DLD1 (cell line): ENCODE data around the gene TOMM40.
"Not testable (repeated sequence)": the region's sequence is repeated elsewhere in the genome, so short reads cannot be mapped to it uniquely, and the experiment has no call there.

Experiments used
- in situ Hi-C: cut with HindIII; loops from 2 replicates; pipeline ENCODE4 v1.10.0; 2017; ENCODE audit warnings: low sequenced_read_pairs

Gene TOMM40

DNA sequence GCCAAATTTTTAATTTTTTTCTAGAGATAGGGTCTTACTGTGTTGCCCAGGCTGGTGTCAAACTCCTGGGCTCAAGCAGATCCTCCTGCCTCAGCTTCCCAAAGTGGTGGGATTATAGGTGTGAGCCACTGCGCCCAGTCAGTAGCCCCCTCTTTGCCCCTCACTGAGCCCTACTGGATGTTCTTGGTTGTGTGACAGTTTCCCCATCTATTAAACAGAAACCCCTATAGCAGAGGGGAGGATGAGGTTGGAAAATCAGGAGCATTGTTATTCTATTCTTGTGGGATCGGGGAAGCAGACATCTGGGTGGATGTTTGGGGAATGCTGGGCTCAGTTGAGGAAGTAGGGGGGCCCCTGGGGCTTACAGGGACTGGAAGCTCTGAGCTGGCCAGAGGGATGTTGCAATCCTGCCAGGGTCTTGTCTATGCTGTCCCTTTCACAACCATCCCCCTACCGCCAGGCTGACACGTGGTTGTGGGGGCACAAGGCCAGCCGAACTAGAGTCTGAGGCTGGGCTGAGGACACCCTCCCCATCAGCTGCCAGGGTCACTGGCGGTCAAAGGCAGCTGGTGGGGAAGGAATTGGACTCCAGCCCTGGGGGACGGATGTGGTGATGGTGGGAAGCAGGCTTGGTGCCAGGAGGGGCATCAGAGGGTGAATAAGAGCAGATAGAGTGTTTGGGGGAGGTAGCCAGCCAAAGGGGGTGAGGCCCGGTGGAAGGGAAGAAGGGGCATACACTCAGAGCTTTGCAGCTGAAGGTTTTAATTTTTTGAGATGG is 34.2 kb downstream of the TOMM40 start:
- in situ Hi-C loops: no loop called here

DNA sequence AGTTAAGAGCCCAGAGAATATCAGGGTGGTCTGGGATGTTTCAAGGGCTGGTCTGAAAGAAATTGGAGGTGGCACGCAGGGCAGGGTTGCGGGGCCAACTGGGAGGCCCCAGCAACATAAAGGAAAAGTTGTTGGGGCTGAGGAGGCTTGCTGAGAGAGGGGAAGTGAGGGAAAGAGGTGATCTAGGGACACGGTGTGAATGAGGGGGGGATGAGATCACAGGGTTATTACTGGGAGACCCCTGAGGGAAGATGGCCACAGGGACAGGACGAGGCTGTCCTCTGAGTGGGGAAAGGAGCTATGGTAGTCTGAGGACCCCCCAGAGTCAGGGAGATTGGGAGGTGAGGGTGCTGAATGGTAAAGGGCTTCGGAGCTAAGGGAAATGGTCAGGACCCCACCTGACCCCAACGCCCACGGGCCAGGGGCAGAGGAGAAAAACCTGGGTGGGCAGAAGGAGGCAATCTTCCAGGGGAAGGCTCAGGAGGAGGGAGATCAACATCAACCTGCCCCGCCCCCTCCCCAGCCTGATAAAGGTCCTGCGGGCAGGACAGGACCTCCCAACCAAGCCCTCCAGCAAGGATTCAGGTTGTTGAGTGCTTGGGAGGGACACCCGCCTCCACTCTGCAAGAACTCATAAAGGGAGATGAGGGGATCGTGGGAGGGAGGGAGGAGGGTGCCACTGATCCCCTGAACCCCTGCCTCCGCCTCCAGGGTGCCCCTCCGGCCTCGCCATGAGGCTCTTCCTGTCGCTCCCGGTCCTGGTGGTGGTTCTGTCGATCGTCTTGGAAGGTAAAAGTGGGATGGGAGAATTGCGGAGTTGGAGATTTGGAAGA is 35.4 kb downstream of the TOMM40 start:
- in situ Hi-C loops: not testable (repeated sequence)

DNA sequence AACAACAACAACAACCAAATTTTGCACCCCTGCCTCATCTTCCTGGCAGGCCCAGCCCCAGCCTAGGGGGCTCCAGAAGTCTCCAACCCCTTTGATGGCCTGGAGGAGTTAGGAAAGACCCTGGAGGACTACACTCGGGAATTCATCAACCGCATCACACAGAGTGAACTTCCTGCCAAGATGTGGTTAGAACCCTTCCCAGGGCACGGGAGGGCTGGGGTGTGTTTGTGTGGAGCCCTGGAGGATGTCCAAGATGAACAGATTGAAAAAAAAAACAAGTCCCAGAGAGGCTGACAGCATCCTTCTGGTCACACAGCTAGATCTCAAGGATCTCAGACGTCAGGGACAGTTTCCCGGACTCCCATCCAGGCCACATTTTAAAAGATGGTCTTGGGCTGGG is 36.7 kb downstream of the TOMM40 start:
- in situ Hi-C loops: no loop called here

DNA sequence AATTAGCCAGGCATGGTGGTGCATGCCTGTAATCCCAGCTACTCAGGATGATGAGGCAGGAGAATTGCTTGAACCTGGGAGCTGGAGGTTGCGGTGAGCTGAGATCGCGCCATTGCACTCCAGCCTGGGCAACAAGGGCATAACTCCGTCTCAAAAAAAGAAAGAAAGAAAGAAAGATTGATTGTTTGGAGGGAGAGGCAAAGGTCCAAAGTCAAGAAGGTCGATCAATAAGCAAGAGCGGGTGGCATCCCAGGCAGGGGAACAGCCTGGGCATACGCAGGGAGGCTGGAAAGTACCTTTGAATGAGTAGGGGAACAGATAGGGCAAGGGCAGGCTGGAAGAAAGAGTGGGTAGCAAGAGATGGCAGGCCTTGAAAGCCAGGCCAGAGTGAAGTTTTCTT is 39.0 kb downstream of the TOMM40 start:
- in situ Hi-C loops: no loop called here

DNA sequence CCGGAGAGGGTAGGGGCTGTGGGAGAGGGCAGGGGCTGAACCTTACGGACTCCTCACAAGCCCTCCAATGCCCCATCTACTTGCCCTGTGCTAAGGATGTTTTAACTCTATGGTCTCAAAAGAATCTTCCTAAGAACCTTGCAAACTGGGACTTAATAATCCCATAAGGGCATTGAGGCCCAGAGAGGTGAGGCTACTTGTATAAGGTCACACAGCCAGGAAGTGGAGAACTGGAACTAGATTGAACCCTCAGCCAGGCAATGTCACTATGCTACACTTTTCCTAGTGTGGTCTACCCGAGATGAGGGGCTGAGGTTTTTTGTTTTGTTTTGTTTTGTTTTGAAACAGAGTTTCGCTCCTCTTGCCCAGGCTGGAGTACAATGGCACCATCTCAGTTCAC is 40.5 kb downstream of the TOMM40 start:
- in situ Hi-C loops: no loop called here

DNA sequence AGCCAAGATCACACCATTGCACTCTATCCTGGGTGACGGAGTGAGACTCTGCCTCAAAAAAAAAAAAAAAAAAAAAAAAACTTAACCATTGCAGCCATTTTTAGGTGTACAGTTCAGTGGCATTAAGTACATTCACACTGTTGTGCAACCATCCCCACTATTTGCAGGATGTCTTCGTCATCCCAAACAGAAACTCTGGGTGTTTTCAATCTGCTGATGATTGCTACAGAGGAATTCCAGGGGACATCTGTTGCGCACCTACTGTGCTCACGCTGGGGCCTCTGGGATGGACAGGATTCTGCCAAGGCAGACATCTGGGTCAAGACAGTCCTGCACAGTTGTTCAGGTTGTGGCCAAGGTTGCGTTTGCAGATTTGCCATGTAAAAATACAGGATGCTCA is 48.6 kb downstream of the TOMM40 start:
- in situ Hi-C loops: no loop called here

DNA sequence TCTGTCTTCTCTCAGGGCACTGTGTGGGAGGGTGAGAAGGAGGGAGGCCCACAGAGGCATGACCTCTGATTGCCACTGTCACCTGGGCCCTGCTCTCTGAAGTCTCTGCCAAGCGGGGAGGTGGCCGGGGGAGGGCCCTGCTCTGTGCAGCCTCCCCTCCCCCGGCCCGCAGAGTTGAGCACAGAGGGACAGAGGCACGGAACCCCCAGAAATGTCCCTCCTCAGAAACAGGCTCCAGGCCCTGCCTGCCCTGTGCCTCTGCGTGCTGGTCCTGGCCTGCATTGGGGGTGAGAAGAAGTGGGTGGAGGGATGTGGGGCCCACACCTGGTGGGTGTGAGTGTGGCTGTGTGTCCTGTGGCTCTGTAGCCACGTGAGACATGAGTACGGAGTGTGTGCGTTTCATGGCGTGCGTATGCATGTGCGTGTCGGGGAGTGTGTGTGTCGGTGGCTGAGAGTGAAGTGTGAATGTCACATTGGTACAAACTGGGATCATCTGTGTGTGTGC is 51.1 kb downstream of the TOMM40 start, which contains the start of gene APOC4:
APOC4 (plus strand) TSS at position 171 of the 505 bp plus-strand sequence; CDS start at position 212, 41 bp downstream.
- in situ Hi-C loops: no loop called here

DNA sequence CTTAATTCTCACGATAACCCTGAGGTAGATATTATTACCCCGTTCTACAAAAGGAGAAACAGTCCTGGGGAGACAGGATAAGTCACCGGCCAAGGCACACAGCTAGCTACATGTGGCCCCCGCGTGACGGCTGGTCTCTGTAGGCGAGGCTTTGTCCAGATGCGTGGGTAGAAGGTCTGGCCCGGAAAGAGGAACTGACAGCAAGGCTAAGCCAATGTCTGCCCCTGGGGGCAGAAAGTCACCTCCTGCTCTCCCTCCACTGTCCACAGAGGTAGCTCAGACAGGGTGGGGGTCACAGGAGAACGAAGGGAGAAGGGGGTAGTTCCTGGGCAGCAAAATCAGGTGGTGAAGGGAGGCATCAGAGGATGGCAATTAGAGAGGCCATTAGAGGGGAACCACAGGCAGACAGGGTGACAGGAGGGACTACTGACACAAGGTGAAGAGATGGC is 52.8 kb downstream of the TOMM40 start:
- in situ Hi-C loops: no loop called here

DNA sequence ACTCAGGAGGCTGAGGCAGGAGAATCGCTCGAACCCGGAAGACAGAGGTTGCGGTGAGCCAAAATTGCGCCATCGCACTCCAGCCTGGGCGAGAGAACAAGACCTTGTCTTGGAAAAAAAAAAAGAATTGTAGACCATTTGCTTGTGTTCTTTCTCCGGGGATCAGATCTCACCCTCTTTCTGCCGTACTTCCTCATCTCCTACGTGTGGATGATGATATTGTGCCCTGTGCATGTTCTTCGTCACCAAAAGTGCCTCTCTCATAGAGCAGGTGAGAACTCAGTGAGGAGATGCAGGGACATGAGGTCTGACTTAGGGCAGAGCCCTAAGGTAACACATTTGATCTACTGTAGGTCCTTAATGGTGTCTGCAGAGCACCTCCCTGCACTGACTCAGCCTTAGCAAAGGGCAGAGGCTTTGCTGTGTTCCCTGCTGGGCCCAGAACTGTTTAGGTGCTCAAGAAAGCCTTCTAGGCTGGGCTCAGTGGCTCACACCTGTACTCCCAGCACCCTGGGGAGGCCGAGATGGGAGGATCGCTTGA is 56.1 kb downstream of the TOMM40 start:
- in situ Hi-C loops: no loop called here

DNA sequence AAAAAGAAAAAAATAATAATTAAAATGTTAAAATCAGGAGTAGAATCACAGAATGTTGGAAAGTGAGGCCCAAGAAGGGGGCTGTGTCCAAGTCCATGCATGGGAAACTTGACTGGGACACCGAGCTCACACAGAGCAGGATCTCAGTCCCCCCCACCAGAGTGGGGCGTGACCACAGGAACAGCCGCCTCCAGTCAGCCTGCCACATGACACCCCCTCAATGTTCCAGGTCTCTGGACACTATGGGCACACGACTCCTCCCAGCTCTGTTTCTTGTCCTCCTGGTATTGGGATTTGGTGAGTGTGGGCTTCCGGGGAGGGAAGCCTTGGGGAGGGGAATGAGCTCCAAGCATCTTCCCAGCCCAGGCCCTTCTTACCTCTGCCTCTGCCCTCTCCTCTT is 57.2 kb downstream of the TOMM40 start:
- in situ Hi-C loops: no loop called here

DNA sequence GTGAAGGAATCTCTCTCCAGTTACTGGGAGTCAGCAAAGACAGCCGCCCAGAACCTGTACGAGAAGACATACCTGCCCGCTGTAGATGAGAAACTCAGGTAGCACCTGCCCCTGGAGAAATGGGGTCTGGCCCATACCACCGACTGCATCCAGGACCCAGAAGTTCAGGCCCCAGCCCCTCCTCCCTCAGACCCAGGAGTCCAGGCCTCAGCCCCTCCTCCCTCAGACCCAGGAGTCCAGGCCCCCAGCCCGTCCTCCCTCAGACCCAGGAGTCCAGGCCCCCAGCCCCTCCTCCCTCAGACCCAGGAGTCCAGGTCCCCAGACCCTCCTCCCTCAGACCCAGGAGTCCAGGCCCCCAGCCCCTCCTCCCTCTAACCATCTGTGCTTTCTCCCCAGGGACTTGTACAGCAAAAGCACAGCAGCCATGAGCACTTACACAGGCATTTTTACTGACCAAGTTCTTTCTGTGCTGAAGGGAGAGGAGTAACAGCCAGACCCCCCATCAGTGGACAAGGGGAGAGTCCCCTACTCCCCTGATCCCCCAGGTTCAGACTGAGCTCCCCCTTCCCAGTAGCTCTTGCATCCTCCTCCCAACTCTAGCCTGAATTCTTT is 57.8 kb downstream of the TOMM40 start:
- in situ Hi-C loops: no loop called here

DNA sequence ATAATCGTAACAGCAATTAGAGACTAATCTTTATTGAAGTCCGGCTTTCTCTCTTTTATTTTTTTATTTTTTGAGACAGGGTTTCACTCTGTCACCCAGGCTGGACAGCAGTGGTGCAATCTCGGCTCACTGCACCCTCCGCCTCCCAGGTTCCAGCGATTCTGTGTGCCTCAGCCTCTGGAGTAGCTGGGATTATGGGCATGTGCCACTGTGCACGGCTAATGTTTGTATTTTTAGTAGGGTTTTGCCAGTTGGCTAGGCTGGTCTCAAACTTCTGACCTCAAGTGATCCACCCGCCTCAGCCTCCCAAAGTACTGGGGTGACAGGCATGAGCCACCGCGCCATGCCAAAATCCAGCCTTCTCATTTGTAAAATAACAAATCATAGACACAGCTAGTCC is 58.5 kb downstream of the TOMM40 start:
- in situ Hi-C loops: no loop called here

DNA sequence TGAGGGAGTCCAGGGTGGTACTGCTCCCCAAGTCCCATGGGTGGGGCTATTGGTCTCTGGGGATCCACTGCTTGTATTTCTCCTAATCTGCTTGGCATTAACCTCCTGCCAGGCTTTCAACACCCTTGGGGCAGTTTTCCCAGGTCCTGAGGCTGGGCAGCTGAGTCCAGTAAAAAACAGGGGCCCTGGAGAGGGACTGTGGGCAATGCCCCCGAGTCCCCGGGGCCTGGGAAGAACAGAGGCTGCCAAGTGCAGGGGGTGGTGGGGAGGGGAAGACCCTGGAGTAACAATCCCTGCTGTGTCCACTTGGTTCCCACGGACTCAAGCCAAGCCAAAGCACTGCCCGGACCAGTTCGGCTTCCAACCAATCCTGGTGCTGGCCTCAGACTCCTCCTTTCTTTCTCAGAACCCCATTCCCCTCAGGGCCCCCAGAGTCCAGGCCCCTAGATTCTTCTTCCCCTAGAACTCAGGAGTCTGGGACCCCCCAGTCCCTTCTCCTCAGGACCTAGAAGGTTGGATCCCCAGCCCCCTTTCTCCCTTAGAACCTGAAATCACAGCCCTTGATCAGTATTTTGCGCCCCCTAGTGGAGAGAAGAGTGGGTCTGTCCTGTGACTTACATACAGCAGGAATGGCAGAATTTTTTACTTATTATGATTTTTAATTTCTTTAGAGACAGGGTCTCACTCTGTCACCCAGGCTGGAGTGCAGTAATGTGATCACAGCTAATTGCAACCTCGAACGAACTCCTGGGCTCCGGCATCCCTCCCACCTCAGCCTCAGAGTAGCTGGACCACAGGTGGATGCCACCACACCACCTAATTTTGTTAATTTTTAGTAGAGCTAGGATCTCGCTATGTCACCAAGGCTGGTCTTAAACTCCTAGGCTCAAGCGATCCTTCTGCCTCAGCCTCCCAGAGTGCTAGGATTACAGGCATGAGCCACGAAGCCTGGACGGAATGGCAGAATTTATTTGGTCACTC is 60.4 kb downstream of the TOMM40 start:
- in situ Hi-C loops: no loop called here
